GM12874 (cell line): Measurements from ENCODE around the gene PARVA.

ENCODE experiments used
- CTCF ChIP-seq: IDR thresholded peaks from 2 replicates; pipeline ENCODE4 v1.5.1; 2011; ENCODE audit warnings: low read depth, mild to moderate bottlenecking, control low read depth, low read length, moderate library complexity; ENCODE audit not compliant: insufficient read depth

The PARVA gene

DNA sequence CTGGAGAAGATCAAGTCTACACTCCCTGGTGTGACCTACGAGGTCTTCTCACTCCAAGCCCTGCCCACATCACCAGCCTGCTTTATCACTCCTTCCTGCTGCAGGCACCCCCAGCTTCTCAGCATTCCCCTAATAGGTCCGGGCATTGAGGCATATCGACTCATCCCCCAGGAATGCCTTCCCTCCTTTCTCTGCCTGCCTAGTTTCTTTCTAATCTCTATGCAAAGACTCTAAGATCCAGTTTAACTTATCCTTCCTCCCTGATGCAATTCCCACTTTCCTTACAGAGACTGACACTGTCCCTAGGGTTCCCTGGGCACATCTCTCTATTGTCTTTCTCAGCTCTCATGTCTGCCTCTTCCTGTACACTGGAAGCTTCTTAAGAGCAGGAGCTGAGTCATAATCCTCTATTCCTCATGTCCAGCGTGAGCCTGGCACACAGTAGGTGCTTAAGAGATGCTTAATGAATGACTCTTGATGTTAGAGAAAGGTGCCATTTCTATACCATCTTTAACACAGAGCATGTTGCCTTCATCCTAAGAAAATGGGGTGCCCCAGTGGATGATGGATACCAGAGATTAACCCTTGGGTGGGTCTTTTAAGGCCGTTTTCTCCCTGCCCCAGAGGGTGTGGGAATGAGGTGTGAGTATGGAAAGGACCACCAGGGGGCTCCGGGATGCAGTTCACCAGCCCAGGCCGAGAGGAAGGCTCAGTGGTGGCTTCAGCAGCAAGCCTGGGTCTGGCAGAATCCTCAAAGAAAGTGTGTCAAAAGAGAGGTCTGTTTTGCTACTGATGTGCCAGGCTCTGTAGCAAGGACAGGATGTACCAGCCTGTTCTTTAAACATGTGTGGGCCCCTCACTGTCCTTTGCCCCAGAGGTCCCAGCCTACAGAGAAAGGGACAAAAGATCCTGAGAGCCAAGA, 34.7 kb downstream of the PARVA start:
- TF ChIP-seq CTCF: peak; percentile 63

DNA sequence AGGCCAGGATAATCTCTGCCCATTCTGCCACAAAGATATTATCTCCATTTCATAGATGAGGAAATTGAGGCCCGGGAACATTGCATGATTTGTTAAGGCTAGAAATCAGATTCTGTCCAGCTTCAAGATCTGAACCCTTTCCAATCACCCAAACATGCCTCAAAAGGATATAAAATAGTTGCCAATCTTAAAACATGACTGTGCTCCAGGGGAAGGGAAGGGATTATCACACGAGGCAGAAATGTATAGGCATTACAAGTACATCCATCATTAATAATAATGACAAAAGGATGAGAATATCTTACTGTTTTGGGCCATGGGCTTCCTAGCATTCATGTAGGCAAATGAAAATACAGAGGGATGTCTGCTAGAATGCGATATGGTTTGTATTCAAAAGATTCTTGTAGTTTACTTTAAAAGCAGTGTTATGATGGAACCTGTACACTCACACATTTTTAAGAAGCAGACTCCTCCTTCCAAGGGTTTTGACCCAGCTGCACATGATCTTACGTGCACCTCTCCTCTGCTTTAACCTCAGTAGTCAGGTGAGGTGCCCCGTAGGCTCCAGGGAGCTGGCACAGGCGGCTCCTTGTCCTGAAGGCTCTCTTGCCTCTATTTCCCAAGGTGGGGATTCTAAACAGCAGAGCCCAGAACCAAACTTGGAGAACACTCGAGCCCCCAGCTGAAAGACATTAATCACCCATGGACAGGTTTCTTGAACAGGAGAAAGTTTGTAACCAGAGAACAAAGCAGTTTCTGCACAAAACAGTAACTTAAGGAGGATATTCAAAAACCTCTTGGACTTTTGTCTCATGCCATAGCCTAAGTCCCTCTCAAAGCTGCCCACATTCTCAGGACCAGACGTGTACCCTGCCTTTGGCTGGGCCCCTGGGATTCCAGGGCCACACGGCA, 36.0 kb downstream of the PARVA start:
- TF ChIP-seq CTCF: no peak

- TF ChIP-seq CTCF: no peak
These were observed 37.2 kb downstream of the PARVA start for GRCh38 chr11:12414611-12415010.

DNA sequence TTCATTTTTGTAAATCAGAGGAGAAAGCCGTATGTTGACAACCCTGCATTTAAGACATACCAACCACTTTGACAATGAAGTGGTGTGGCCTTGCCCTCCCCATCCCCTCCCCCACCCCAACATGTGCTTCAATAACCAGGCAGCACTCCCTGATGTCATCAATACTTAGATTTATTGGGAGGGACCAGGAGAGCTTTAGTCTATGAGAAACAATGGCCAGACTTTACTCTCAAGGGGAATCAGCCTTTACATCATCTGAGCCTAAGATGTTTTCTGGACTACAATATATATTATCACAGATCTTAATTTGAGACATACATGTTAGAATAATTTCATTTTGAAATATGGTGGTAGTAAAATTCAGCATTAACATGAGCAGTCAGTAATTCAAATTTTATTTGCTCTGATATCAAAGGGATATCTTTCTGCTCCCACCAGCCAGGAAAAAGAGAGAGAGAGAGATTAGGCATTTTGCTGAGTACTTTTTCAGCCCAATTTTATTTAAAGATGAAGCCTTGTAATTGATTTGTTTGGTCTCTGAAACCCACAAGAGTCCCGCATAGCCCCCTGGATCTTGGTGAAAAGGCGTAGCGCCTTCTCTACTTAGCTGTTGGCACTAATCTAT, 38.1 kb downstream of the PARVA start:
- no peak for TF ChIP-seq CTCF

DNA sequence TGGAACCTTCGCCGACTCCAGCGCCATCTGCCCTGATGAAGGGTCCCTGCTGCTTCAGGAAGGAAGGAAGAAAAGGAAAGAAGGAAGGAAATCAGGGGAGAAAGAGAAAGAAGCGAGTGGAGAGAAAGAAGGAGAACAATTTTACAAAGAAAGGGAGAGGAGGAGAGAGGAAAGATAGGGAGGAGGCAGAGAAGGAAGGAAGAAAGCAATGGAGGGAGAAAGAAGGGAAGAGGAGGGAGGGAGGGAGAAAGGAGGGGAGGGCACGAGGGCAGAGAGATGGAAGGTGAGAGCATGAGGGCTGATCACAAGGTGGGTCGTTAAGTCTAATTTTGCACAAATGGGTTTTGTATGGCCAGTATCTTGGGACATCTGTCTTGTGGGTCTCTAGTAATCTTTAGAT, 39.2 kb downstream of the PARVA start:
- no peak for TF ChIP-seq CTCF

DNA sequence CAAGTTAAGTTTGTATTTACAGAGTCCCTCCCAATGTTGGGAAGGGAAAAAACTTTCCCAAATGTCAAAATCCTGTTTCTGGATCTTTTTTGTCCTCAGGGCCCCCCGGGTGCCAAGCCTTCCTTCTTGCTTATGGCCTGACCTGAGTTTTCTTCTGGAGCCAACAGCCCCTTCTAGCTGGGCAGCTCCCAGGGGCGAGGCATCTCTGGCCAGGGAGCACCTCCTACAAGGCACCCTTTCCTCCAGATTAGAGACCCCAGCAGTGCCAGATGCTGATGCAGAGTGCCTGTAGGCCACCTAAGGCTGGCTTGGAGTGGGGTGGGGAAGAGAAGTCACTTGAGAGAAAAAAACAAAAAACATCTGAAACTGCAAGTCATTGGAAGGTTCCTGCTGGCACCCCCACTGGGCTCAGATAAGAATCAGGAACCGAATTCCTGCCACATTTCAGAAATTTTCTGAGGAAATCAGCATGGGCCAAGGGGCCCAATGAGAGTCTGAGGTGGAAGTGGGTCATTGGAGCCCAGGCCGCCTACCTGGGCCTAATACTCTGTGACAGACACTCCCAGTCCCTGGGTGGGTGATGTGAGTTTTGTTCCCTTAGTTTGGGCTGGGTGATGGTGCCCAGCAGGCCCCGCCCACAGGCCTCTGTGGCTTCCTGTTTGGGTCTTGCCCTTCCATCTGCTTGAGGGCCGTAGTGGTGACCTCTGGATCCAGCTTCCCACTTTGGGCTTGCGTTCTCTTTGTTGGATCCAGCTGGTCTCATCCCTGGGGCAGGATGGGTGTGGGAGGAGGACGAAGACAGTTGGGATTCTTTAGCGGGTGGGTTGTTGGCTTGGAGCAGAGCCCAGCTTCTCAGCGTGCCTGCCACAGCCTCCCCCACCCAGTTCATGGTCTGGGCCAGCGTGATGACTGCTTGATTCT, 40.6 kb downstream of the PARVA start:
- no peak for TF ChIP-seq CTCF
